NCI-H1694 (cell line): ENCODE measurements around the gene PDCD11.
"Not testable (repeated sequence)": the region's sequence is repeated elsewhere in the genome, so short reads cannot be mapped to it uniquely, and the experiment has no call there.

ENCODE experiments used
- DNase-seq: peaks from one replicate; lab custom pipeline; 2025; lab: John Stamatoyannopoulos, UW

PDCD11 gene, protein sequence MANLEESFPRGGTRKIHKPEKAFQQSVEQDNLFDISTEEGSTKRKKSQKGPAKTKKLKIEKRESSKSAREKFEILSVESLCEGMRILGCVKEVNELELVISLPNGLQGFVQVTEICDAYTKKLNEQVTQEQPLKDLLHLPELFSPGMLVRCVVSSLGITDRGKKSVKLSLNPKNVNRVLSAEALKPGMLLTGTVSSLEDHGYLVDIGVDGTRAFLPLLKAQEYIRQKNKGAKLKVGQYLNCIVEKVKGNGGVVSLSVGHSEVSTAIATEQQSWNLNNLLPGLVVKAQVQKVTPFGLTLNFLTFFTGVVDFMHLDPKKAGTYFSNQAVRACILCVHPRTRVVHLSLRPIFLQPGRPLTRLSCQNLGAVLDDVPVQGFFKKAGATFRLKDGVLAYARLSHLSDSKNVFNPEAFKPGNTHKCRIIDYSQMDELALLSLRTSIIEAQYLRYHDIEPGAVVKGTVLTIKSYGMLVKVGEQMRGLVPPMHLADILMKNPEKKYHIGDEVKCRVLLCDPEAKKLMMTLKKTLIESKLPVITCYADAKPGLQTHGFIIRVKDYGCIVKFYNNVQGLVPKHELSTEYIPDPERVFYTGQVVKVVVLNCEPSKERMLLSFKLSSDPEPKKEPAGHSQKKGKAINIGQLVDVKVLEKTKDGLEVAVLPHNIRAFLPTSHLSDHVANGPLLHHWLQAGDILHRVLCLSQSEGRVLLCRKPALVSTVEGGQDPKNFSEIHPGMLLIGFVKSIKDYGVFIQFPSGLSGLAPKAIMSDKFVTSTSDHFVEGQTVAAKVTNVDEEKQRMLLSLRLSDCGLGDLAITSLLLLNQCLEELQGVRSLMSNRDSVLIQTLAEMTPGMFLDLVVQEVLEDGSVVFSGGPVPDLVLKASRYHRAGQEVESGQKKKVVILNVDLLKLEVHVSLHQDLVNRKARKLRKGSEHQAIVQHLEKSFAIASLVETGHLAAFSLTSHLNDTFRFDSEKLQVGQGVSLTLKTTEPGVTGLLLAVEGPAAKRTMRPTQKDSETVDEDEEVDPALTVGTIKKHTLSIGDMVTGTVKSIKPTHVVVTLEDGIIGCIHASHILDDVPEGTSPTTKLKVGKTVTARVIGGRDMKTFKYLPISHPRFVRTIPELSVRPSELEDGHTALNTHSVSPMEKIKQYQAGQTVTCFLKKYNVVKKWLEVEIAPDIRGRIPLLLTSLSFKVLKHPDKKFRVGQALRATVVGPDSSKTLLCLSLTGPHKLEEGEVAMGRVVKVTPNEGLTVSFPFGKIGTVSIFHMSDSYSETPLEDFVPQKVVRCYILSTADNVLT (N-terminal part only)

DNA sequence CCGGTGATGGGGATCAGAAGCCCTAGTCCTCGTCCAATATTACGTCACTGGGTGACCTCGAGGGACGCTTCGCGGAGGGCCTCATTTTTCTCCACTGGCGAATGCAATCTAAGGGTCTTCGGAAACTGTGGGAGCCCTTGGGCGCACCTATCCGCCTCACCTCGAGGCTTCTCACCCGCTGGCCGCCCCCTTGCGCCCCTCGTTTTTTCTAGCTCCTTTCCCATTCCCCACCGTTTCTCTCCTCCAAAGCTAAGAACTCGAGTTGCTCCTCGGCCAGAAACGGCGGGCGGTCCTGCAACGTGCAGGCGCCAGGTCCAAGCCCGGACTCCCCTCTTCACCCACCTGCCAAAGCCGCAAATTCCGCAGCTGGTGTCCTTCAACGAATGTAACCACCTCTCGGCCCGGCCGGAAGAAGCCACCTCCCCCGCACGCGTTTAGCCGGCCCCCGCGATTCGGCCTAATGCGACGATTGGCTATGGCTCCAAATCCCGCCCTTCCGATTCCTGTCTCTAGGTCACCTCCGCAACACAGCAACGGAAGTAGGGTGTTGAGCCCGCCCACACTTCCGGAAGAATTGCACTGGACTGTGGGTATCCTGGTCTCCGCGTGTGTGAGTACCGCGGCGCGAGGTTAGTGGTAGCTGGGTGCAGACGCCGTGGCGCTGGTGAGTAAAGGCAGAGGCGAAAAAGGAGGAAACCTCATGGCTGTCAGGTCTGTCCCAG lies at the start of gene PDCD11, which contains the start of gene ATP5MK:
PDCD11 (plus strand) TSS at position 560 of the 722 bp plus-strand sequence. CDS start 1,801 bp downstream, outside the sequence.
ATP5MK (minus strand) TSS at position 409 of the 722 bp plus-strand sequence. CDS start 4,018 bp downstream, outside the sequence.
- peak; percentile 90 for DNase-seq

- no peak for DNase-seq
These were observed 46.3 kb upstream of the PDCD11 start for GRCh38 chr10:103350175-103350516.

- DNase-seq: peak; percentile 23
These were observed 45.7 kb upstream of the PDCD11 start, which contains the start of gene PCGF6 for GRCh38 chr10:103350517-103351260. TSS of gene PCGF6 (minus strand) at chr10:103351140. CDS start at chr10:103351066, 74 bp downstream.

DNA sequence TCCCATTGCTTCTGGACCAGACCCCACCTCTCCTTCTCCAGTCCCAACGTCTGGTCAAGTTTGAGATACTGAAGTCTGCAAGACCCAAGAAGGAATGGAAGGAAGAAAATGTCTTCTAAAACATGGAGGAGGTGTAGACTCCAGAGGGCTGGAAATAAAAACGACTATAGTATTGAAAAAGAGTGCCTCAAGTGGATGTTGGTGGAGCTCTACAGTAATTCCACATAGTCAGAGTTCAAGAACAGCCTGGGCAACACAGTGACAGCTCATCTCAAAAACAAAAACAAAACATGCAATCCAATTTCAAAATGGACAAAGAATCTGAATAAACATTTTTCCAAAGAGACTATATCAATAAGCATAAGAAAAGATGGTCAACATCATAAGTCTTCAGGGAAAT lies 43.1 kb upstream of the PDCD11 start:
- no peak for DNase-seq

GRCh38 chr10:103354567-103354966 lies 41.9 kb upstream of the PDCD11 start:
- DNase-seq: not testable (repeated sequence)

GRCh38 chr10:103355906-103356599 lies 40.4 kb upstream of the PDCD11 start:
- DNase-seq: no peak

DNA sequence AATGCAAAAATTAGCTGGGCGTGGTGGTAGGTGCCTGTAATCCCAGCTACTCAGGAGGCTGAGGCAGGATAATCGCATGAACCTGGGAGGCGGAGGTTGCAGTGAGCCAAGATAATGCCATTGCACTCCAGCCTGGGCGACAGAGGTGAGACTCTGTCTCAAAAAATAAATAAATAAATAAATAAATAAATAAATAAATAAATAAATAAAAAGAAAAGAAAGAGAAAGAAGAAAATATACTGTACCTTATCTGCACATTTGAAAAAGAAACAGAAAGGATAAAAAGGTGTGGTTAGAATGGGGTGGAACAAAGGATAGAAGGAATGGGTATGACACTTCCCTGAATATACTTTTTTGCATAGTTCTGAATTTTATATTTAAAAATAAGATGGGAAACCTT lies 36.9 kb upstream of the PDCD11 start:
- not testable (repeated sequence) for DNase-seq

DNA sequence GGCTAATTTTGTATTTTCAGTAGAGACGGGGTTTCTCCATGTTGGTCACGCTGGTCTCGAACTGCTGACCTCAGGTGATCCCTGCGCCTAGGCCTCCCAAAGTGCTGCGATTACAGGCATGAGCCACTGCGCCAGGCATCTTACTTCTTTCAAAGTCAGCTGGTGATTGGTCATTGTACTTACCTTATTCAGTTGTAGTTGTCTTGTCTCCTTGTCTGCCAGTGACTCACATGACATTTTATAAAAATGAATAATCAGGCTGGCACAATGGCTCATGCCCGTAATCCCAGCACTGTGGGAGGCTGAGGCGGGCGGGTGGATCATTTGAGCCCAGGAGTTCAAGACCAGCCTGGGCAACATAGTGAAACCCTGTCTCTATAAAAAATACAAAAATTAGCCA lies 35.6 kb upstream of the PDCD11 start:
- DNase-seq: not testable (repeated sequence)

- no peak for DNase-seq
These were observed 29.0 kb upstream of the PDCD11 start for GRCh38 chr10:103367379-103367781.

DNA sequence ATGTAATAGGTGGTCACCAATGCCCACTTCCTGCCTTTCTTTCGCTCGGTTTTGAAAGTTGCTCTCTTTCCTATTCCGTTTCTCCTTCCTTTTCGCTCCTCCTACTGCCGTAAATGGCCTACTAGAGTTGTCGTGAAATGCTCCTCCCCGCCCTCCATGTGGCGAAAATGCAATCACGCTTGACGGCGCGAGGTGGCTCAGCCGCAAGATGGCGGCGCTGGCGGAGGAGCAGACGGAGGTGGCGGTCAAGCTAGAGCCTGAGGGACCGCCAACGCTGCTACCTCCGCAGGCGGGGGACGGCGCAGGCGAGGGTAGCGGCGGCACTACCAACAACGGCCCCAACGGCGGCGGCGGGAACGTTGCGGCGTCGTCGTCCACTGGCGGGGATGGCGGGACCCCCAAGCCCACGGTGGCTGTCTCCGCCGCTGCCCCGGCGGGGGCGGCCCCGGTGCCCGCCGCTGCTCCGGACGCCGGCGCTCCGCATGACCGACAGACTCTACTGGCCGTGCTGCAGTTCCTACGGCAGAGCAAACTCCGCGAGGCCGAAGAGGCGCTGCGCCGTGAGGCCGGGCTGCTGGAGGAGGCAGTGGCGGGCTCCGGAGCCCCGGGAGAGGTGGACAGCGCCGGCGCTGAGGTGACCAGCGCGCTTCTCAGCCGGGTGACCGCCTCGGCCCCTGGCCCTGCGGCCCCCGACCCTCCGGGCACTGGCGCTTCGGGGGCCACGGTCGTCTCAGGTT lies 28.5 kb upstream of the PDCD11 start, which contains the start of gene TAF5:
TAF5 (plus strand) TSS at position 195 of the 737 bp plus-strand sequence; CDS start at position 209, 14 bp downstream.
- DNase-seq: peak; percentile 87

DNA sequence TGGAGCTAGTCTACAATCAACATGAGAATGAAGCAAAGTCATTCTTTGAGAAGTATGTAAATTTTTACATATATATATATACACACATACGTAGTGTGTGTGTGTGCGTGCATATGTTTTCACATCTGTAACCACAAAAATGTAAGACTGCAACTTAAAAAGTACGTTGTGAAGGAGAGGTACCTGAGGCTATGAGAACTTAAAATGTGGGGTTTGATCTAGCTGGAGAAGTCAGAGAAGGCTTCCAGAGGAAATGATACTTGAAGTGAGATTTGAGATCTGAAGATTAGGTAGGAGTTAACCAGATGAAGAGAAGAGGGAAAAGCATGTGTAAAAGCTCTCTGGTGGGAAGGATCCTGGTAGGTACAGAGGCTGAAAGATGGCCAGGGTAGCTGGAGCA lies 22.9 kb upstream of the PDCD11 start:
- no peak for DNase-seq

GRCh38 chr10:103374263-103374662 lies 22.2 kb upstream of the PDCD11 start:
- no peak for DNase-seq

GRCh38 chr10:103382769-103383168 lies 13.7 kb upstream of the PDCD11 start:
- no peak for DNase-seq

DNA sequence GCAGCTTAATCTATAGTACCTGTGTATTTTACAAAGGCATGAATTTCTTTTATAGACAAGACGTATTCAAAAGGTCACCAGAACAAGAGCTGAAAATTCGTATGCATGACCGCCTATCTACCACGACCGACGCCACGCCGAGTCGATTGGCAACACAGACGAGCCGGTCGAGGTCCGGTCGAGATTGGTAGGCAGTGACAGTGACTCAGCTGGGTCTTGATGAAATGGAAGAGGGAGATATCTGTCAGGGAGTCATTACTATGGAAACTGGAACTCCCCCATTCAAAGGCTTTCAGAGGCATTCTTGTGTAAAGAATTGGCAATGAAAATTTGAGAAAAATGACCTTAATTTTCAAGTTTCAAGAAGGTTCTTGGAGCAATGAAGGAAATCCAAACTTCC lies 2.2 kb upstream of the PDCD11 start:
- DNase-seq: no peak

DNA sequence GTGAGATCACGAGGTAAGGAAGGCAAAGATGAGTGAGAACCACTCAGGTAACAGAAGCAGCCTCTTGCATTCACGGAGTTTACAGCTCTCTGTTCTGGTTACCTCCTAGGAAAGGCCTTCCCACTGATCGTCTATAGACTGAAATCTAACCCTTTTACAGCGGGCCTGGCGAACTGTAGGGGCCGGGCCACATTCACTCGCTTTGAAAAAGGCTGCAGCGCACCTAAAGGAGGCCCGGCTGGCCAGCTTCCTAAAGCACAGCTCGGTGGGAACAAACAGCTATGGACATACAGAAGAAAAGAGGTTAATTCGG lies 716 bp upstream of the PDCD11 start:
- no peak for DNase-seq

- DNase-seq: no peak
These were observed 312 bp downstream of the PDCD11 start for GRCh38 chr10:103396789-103397087.

DNA sequence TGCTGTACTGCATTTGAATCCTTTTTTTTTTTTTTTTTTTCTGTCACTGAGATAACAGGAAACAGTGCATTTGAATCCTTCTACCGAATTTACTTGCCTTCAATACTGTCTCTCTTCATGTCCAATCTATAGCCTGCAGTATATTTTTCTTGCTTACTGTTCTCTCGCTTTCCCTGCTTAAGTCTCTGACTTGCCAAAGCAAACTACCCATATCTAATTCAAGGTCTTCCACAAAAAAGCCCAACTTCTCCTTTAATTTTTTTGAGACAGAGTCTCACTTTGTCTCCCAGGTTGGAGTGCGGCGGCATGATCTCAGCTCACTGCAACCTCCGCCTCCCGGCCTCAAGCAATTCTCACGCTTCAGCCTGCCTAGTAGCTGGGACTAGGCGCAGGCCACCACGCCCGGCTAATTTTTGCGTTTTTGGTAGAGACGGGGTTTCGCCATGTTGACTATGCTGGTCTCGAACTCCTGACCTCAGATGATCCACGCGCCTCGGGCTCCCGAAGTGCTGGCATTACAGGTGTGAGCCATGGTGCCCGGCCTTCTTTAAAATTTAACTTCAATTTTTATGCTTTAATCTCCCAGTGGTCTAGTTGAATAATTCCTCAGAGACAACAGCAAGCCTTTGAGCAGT lies 882 bp downstream of the PDCD11 start:
- DNase-seq: no peak

DNA sequence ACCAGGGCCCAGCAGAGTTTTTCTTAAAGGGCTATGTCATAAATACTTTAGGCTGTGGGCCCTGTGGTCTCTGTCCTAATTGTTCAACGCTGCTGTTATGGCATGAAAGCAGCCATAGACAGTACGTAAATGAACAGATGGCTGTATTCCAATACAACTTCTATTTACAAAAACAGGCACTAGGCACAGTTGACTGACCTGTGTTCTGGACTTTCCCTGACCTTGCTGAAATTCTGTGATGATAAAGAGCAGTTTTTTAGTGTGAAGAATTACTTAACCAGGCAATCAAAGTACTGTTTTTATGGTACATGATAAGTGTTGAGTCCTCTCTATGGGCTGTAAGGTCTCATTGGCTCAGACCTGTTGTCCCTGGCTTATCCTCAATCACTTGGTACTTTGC lies 17.1 kb downstream of the PDCD11 start:
- DNase-seq: no peak

GRCh38 chr10:103415581-103415980 lies 19.2 kb downstream of the PDCD11 start:
- no peak for DNase-seq
